K562 (cell line): ENCODE data around the gene CD34. TPM values are rescaled to one million over a fixed set of nuclear protein-coding genes. Genes with fewer than 3 reads are reported as not detected.

Experiments
- ATAC-seq: fragments of 200-7000 bp; cut with Tn5 transposase; 3 replicates; pipeline ENCODE4 v1.9.1; 2020; ENCODE audit warnings: moderate library complexity
- BruUV-seq: library from RNA; stranded (reverse); fragments of 400-500 nt; replicated peaks from 2 replicates; lab custom pipeline; 2021; lab: Mats Ljungman, UMichigan
- CTCF ChIA-PET: fragments of 300-600 bp; formaldehyde crosslinking; extraction: SDS; loops from one replicate; lab custom pipeline; 2021; ENCODE audit warnings: low intra/inter-chr PET ratio; lab: Yijun Ruan, JAX
- POLR2A ChIA-PET: fragments of 300-600, 350-650 bp; sonication (Branson Sonifier 250); formaldehyde crosslinking; extraction: SDS; loops from one replicate; lab custom pipeline; 2021; ENCODE audit warnings: antibody characterized with exemption, inconsistent platforms; lab: Yijun Ruan, JAX
- DNase-seq, 4 experiments: peaks; one replicate each; pipeline versions ENCODE4 v3.0.0 to v3.0.0-alpha.2; 2011 to 2018; ENCODE audit warnings: low spot score in 3 of 4, mixed read lengths in 3 of 4; ENCODE audit errors: extremely low read depth in 1 of 4
- FAIRE-seq: peaks from 2 replicates; lab custom pipeline; 2011; peaks lifted over from hg19 to GRCh38; lab: Jason Lieb, UNC
- H2AFZ ChIP-seq: 2 replicates; pipeline ENCODE4 v1.6.0; 2011; ENCODE audit warnings: low read depth, low read length, control low read depth, inconsistent platforms
- H3K27ac ChIP-seq: fragments of 200-600 bp; 3 replicates; pipeline ENCODE4 v1.8.0; 2011; ENCODE audit warnings: low read depth, mild to moderate bottlenecking, control low read depth, inconsistent platforms, low read length, moderate library complexity, mixed read lengths; ENCODE audit errors: extremely low read depth
- H3K27me3 ChIP-seq, 2 experiments: fragments of 300-600 bp in 1 of 2; 2 replicates in 1 of 2; 3 replicates in 1 of 2; pipeline versions ENCODE4 v1.6.0 to v1.8.0; 2011; ENCODE audit warnings: inconsistent platforms in 2 of 2, low read length in 2 of 2, mild to moderate bottlenecking in 1 of 2, mixed read lengths in 1 of 2, moderate library complexity in 1 of 2; ENCODE audit not compliant: control insufficient read depth in 2 of 2, insufficient read depth in 2 of 2
- H3K36me3 ChIP-seq: fragments of 300-600 bp; 3 replicates; pipeline ENCODE4 v1.8.0; 2011; ENCODE audit warnings: mild to moderate bottlenecking, low read length, inconsistent platforms; ENCODE audit not compliant: control insufficient read depth, insufficient read depth
- H3K4me1 ChIP-seq, 2 experiments: fragments of 200-600 bp in 1 of 2; replicated peaks in 1 of 2; 2 replicates in 1 of 2; 3 replicates in 1 of 2; pipeline versions ENCODE4 v1.5.1 to v1.8.0; 2011; ENCODE audit warnings: inconsistent platforms in 2 of 2, low read length in 2 of 2, mild to moderate bottlenecking in 1 of 2, mixed read lengths in 1 of 2, moderate library complexity in 1 of 2; ENCODE audit not compliant: control insufficient read depth in 2 of 2, insufficient read depth in 2 of 2
- H3K4me2 ChIP-seq: 2 replicates; pipeline ENCODE4 v1.6.1; 2011; ENCODE audit warnings: low read length, control low read depth, inconsistent platforms, mixed read lengths; ENCODE audit not compliant: insufficient read depth
- H3K4me3 ChIP-seq: fragments of 200-600 bp; sonication (generic), shearing (Covaris generic); 2 replicates; pipeline ENCODE4 v1.5.1; 2016; ENCODE audit warnings: control low read depth, inconsistent platforms
- H3K79me2 ChIP-seq: fragments of 200-600 bp; 3 replicates; pipeline ENCODE4 v1.8.0; 2011; ENCODE audit warnings: low read length, inconsistent platforms; ENCODE audit not compliant: control insufficient read depth, insufficient read depth
- H3K9ac ChIP-seq, 2 experiments: 2 replicates each; pipeline versions ENCODE4 v1.6.0 to v1.6.1; 2011; ENCODE audit warnings: low read depth in 2 of 2, low read length in 2 of 2, control low read depth in 1 of 2, inconsistent platforms in 1 of 2, mild to moderate bottlenecking in 1 of 2, mixed read lengths in 1 of 2; ENCODE audit not compliant: insufficient read depth in 1 of 2
- H3K9me1 ChIP-seq: one replicate; pipeline ENCODE4 v1.6.0; 2011; ENCODE audit warnings: inconsistent platforms, mild to moderate bottlenecking, low read length, moderate library complexity; ENCODE audit not compliant: control insufficient read depth, insufficient read depth
- H3K9me3 ChIP-seq: replicated peaks from 2 replicates; pipeline ENCODE4 v1.5.1; 2011; ENCODE audit warnings: low read depth, low read length, inconsistent platforms; ENCODE audit not compliant: control insufficient read depth, insufficient read depth
- H4K20me1 ChIP-seq: replicated peaks from 2 replicates; pipeline ENCODE4 v1.6.1; 2011; ENCODE audit warnings: low read length, inconsistent platforms, mixed read lengths; ENCODE audit not compliant: control insufficient read depth, insufficient read depth
- CEBPG ChIP-seq, 3 experiments: fragments of 200-800 bp in 1 of 3; sonication (Bioruptor generic) in 1 of 3; sonication (generic) in 1 of 3; formaldehyde crosslinking in 1 of 3; IDR thresholded peaks in 2 of 3; conservative IDR thresholded peaks in 1 of 3; 2 replicates each; pipeline versions ENCODE4 v1.6.1 to v1.8.0; 2016 to 2022; ENCODE audit warnings: missing compliant biosample characterization in 2 of 3, missing genetic modification characterization in 2 of 3, mild to moderate bottlenecking in 1 of 3, missing genetic modification reagents in 1 of 3
- GTF2A2 ChIP-seq: IDR thresholded peaks from 2 replicates; pipeline ENCODE4 v1.6.1; 2016; ENCODE audit warnings: mild to moderate bottlenecking, missing genetic modification characterization, missing compliant biosample characterization
- HMGXB4 ChIP-seq: sonication (generic); formaldehyde crosslinking; IDR thresholded peaks from 2 replicates; pipeline ENCODE4 v1.8.1; 2023; ENCODE audit warnings: mild to moderate bottlenecking, missing genetic modification reagents
- KLF6 ChIP-seq: fragments of 250-450 bp; sonication (Bioruptor Pico); IDR thresholded peaks from 2 replicates; pipeline ENCODE4 v1.4.0; 2020; ENCODE audit warnings: mild to moderate bottlenecking, moderate library complexity, borderline replicate concordance
- MCM7 ChIP-seq, 2 experiments: fragments of 450-650 bp; IDR thresholded peaks; 2 replicates each; pipeline ENCODE4 v1.6.1; 2016 to 2018
- PCBP2 ChIP-seq: fragments of 200-400 bp; formaldehyde crosslinking; IDR thresholded peaks from 2 replicates; pipeline ENCODE4 v1.6.1; 2018; ENCODE audit warnings: low read length, low read depth, mild to moderate bottlenecking, moderate library complexity; ENCODE audit not compliant: poor library complexity, severe bottlenecking
- RNF2 ChIP-seq: sonication (generic); IDR thresholded peaks from 2 replicates; pipeline ENCODE4 v1.6.1; 2016
- SRSF1 ChIP-seq: fragments of 200-400 bp; formaldehyde crosslinking; IDR thresholded peaks from 2 replicates; pipeline ENCODE4 v1.6.1; 2017; ENCODE audit warnings: mild to moderate bottlenecking, low read depth, low read length, moderate library complexity
- SRSF7 ChIP-seq: fragments of 200-400 bp; formaldehyde crosslinking; optimal IDR thresholded peaks from 2 replicates; pipeline ENCODE3; 2017; ENCODE audit warnings: mild to moderate bottlenecking, low read depth, low read length
- ZNF134 ChIP-seq: fragments of 250-450 bp; sonication (Bioruptor Pico); conservative IDR thresholded peaks from 2 replicates; pipeline ENCODE4 v1.4.0; 2020
- ZNF408 ChIP-seq: fragments of 250-450 bp; sonication (Bioruptor Pico); IDR thresholded peaks from 2 replicates; pipeline ENCODE4 v1.4.0; 2020; ENCODE audit warnings: low read depth, mild to moderate bottlenecking, moderate library complexity
- ZNF717 ChIP-seq: fragments of 250-450 bp; sonication (Bioruptor Pico); IDR thresholded peaks from 2 replicates; pipeline ENCODE4 v1.5.0; 2021
- ZNF75A ChIP-seq: fragments of 450-650 bp; formaldehyde crosslinking; IDR thresholded peaks from 2 replicates; pipeline ENCODE4 v1.4.0; 2020; ENCODE audit warnings: mild to moderate bottlenecking
- WGBS: fragments of 100-300 bp; shearing (Covaris generic); methylation state at CpG from one replicate; pipeline ENCODE4 v1.1.6; 2016; ENCODE audit warnings: low coverage, mixed read lengths; ENCODE audit not compliant: insufficient coverage; ENCODE audit errors: missing lambda C conversion rate; 5-methylcytosine and 5-hydroxymethylcytosine counted together
- in situ Hi-C: fragments of 300-500 bp; cut with MboI; formaldehyde crosslinking; loops from 4 replicates; pipeline ENCODE4 v1.15.0; 2018; ENCODE audit warnings: inconsistent platforms, mixed read lengths
- intact Hi-C: fragments of 100-400 bp; cut with micrococcal nuclease; formaldehyde crosslinking; loops from 2 replicates; pipeline ENCODE4 v1.14.2; 2022
- polyA plus RNA-seq, 8 experiments: library from polyadenylated mRNA; depleted of rRNA in 4 of 8; stranded (reverse) in 5 of 8; unstranded in 3 of 8; fragments of >200 nt; fragmentation: Nextera tagmentation in 2 of 8; fragmentation: Illumina TruSeq in 1 of 8; extraction: Ambion mirVana in 2 of 8; extraction: Trizol in 1 of 8; gene quantifications; 2 replicates each; pipeline versions ENCODE4 v1.2.1 to v1.2.3, GENCODE V29; 2011 to 2014; ENCODE audit warnings: inconsistent platforms in 1 of 8, missing spikeins in 1 of 8
- total RNA-seq, 7 experiments: library from RNA; depleted of rRNA in 6 of 7; stranded (reverse); fragments of >200 nt in 6 of 7; fragmentation: Illumina TruSeq in 2 of 7; extraction: Trizol in 2 of 7; gene quantifications; 2 replicates each; pipeline versions ENCODE4 v1.2.1 to v1.2.3, GENCODE V29; 2011 to 2021; ENCODE audit warnings: low replicate concordance in 1 of 7
- TF ChIP-seq, protein P1 (sequence below): fragments of 450-650 bp; formaldehyde crosslinking; IDR thresholded peaks from 2 replicates; pipeline ENCODE4 v1.4.0; 2022; ENCODE audit warnings: missing genetic modification characterization

Gene CD34
- total and polyA plus RNA-seq, 9 of the 15 experiments (the other 6 are each of a cell fraction or from before 2014, with no cell fraction given) = not detected

DNA sequence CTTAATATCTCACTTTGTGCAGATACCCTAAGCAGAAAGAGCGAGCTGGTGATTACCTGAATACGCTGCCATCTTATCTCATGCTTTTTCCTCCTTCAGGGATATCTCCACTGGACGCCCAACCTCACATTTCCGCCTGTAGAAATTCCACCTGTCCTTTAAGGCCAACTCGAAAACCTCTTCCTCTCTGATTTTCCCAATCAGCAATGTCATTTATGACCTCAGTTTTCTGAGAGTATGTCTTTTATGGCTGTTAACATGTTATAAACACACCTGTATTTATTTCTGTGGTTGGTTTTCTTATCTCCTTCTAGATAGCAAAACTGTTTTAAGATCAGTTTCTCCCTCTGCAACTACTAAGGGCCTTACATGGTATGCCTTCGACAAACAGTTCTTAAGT lies 41.1 kb downstream of the CD34 start:
- ChIA-PET POLR2A (interaction anchor here (1.1 to 2.3 kb wide), 3 partner anchors 15 to 47 kb away, joined by 5 to 10 read pairs (median 7); no protein-coding TSS in a partner anchor), CTCF (no interaction called here)
- ATAC-seq (no peak), FAIRE-seq (no peak), DNase-seq (no peak)
- Histone ChIP-seq H3K9ac (no peak overlapping the region), H3K79me2 (peaks cover 12% of the 10 kb centered on the region; the same call in 2 of the 3 replicates), H3K27me3 (no peaks in the 10 kb centered on the region), H3K36me3 (peaks cover 21% of the 10 kb centered on the region), H4K20me1 (no peaks in the 10 kb centered on the region), H3K9me3 (no peaks in the 10 kb centered on the region), H3K9me1 (no peaks in the 10 kb centered on the region), H3K4me2 (no peak overlapping the region), H3K27ac (no peak overlapping the region), H3K4me1 (peaks cover 49 to 54% of the 10 kb centered on the region in 2 experiments), H2AFZ (0 out of 2 replicates have a peak overlapping the region, but pooled peaks have one; percentile 91), H3K4me3 (no peak overlapping the region)
- no TSS peak for BruUV-seq
- intact Hi-C loops (loop anchor here (1.0 kb wide), 1 partner anchor 42 kb away; no protein-coding TSS in a partner anchor), in situ Hi-C loops (loop anchor here (5.0 kb wide), 1 partner anchor 43 kb away; no protein-coding TSS in a partner anchor)
- TF ChIP-seq RNF2 = no peak
- TF ChIP-seq, protein P1, sequence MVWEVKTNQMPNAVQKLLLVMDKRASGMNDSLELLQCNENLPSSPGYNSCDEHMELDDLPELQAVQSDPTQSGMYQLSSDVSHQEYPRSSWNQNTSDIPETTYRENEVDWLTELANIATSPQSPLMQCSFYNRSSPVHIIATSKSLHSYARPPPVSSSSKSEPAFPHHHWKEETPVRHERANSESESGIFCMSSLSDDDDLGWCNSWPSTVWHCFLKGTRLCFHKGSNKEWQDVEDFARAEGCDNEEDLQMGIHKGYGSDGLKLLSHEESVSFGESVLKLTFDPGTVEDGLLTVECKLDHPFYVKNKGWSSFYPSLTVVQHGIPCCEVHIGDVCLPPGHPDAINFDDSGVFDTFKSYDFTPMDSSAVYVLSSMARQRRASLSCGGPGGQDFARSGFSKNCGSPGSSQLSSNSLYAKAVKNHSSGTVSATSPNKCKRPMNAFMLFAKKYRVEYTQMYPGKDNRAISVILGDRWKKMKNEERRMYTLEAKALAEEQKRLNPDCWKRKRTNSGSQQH = no peak
- TF ChIP-seq ZNF134 (CRISPR knock-in tag) = no peak
- no peak for TF ChIP-seq CEBPG (CRISPR knock-in tag; IDR thresholded peaks at IDR 0.05)
- no peak for TF ChIP-seq CEBPG (tag; conservative IDR thresholded peaks at IDR 0.05 in 1 of 2, IDR thresholded peaks at IDR 0.05 in 1 of 2)
- TF ChIP-seq SRSF1 = no peak
- no peak for TF ChIP-seq MCM7 (IDR thresholded peaks at IDR 0.05)
- no peak for TF ChIP-seq ZNF75A (CRISPR knock-in tag)
- no peak for TF ChIP-seq KLF6 (CRISPR knock-in tag)
- no peak for TF ChIP-seq SRSF7
- no peak for TF ChIP-seq GTF2A2 (tag)
- no peak for TF ChIP-seq ZNF717 (CRISPR knock-in tag)
- TF ChIP-seq HMGXB4 = no peak
- no peak for TF ChIP-seq ZNF408 (CRISPR knock-in tag)
- TF ChIP-seq PCBP2 = no peak
- 61% methylated on average over 6 of the region's 6 CpGs for WGBS
